ENCODE measurements around the gene PLXNA2.

PLXNA2 gene

DNA sequence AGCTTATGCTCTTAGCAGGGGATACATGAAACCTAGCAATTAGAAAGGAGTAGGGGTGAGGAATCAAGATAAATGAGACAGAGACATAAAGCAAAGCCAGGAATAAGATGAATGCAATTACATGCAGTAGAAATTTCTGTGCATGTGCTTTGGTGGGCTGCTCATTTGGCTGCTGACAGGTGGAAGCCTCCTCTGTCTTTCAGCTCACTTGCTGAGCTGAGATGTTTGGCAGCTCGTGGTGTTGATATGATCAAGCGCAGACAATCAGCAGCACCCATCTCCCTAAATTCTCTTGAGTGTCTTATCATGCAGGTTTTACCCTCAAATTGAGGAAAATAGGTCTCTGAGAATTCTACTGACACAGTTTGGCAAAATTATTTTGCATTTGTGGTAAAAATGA lies 224.9 kb downstream of the PLXNA2 start:
- Histone ChIP-seq H3K27ac (ENCODE audit: low read length) (no peak overlapping the region), H3K9me3 (ENCODE audit: insufficient read depth, low read depth, low read length) (no peaks in the 10 kb centered on the region), H3K27me3 (ENCODE audit: insufficient read depth, low read length) (no peaks in the 10 kb centered on the region), H3K4me1 (ENCODE audit: insufficient read depth, low read length) (no peaks in the 10 kb centered on the region), H3K4me3 (ENCODE audit: low read length) (no peak overlapping the region), H3K9ac (ENCODE audit: low read depth, low read length) (no peak overlapping the region), H3K36me3 (ENCODE audit: insufficient read depth, low read depth, low read length) (no peaks in the 10 kb centered on the region)

DNA sequence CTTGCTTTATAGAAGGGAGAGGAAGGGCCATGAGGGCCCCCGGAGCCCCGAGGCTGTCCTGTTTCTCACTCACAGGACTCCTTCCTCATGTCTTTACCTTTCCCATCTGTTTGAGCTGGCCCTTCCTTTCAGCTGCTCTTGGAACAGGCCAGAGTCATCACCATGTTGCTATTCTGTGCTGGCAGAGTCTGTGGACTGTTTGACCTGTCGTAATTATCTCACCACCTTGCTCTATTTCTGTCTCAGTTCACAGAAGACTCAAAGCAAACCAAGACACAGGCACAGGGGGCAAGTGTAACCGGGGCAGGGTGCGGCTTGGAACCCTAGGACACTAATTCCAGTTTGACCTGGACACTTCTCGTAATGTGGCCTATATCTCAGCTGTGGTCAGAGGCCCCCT lies 228.9 kb downstream of the PLXNA2 start:
- H3K4me1 ChIP-seq (ENCODE audit: insufficient read depth, low read length) = no peaks in the 10 kb centered on the region
- no peak overlapping the region for H3K27ac ChIP-seq (ENCODE audit: low read length)
- no peaks in the 10 kb centered on the region for H3K27me3 ChIP-seq (ENCODE audit: insufficient read depth, low read length)
- no peaks in the 10 kb centered on the region for H3K36me3 ChIP-seq (ENCODE audit: insufficient read depth, low read depth, low read length)
- H3K9ac ChIP-seq (ENCODE audit: low read depth, low read length) = no peak overlapping the region
- H3K4me3 ChIP-seq (ENCODE audit: low read length) = no peak overlapping the region
- H3K9me3 ChIP-seq (ENCODE audit: insufficient read depth, low read depth, low read length) = no peaks in the 10 kb centered on the region

DNA sequence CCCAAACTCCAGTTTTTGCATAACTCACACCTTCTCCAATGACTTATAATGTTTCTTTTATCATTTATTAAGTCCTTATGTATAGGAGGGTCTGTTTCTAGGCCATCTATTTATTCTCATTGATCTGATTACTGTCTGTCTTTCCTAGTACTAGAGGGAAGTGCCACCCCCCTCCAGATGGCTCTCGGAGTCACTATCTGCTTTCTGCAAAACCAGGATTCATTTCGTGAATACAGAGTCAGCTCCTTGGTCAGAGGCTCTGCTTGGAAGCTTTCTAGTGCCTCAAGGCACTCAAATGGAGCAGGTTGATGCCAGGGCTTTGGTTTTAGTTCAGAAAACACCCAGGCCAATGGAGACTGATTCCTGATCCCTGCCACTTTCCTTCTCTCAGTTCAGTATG lies 231.0 kb downstream of the PLXNA2 start:
- H3K9me3 ChIP-seq (ENCODE audit: insufficient read depth, low read depth, low read length) = no peaks in the 10 kb centered on the region
- no peak overlapping the region for H3K27ac ChIP-seq (ENCODE audit: low read length)

GRCh38 chr1:208012721-208013120 lies 231.5 kb downstream of the PLXNA2 start:
- no peaks in the 10 kb centered on the region for H3K36me3 ChIP-seq (ENCODE audit: insufficient read depth, low read depth, low read length)
- H3K27me3 ChIP-seq (ENCODE audit: insufficient read depth, low read length) = no peaks in the 10 kb centered on the region
- H3K9me3 ChIP-seq (ENCODE audit: insufficient read depth, low read depth, low read length) = no peaks in the 10 kb centered on the region
- no peak overlapping the region for H3K27ac ChIP-seq (ENCODE audit: low read length)
- H3K9ac ChIP-seq (ENCODE audit: low read depth, low read length) = no peak overlapping the region
- H3K4me3 ChIP-seq (ENCODE audit: low read length) = no peak overlapping the region
- no peaks in the 10 kb centered on the region for H3K4me1 ChIP-seq (ENCODE audit: insufficient read depth, low read length)

More for the DNA sequence above, 231.0 kb downstream of the PLXNA2 start:
- H3K4me1 ChIP-seq (ENCODE audit: insufficient read depth, low read length) = no peaks in the 10 kb centered on the region
- H3K36me3 ChIP-seq (ENCODE audit: insufficient read depth, low read depth, low read length) = no peaks in the 10 kb centered on the region
- no peaks in the 10 kb centered on the region for H3K27me3 ChIP-seq (ENCODE audit: insufficient read depth, low read length)
- no peak overlapping the region for H3K4me3 ChIP-seq (ENCODE audit: low read length)
- H3K9ac ChIP-seq (ENCODE audit: low read depth, low read length) = no peak overlapping the region

DNA sequence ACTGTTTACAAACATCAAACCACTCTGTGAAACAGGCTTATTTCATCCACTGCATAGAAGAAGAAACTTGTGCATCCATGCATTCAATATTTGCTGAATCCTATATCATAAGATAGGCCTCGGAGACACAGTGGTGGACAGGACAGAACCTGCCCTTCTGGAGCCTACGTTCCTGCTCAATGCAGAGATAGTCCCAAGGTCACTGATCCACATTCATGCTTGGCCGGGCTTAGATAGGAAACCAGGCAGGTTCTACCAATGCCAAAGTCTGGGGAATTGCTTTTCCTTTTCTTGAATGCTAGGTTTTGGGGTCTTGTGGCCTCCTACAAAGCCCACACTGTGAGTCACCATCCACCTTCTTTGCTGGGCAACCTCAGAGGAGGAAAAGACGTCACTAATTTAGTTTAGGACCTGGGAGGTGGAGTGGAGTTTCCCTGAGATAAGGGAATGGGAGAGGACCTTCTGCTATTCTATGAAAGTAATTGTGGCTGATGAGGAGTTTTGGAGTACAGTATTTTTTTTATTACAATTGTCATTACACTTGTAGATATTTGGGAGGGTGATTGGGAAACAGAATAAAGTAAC lies 233.6 kb downstream of the PLXNA2 start:
- H3K27ac ChIP-seq (ENCODE audit: low read length) = no peak overlapping the region
- no peak overlapping the region for H3K4me3 ChIP-seq (ENCODE audit: low read length)
- no peaks in the 10 kb centered on the region for H3K9me3 ChIP-seq (ENCODE audit: insufficient read depth, low read depth, low read length)
- no peaks in the 10 kb centered on the region for H3K36me3 ChIP-seq (ENCODE audit: insufficient read depth, low read depth, low read length)
- H3K9ac ChIP-seq (ENCODE audit: low read depth, low read length) = no peak overlapping the region
- no peaks in the 10 kb centered on the region for H3K27me3 ChIP-seq (ENCODE audit: insufficient read depth, low read length)
- H3K4me1 ChIP-seq (ENCODE audit: insufficient read depth, low read length) = no peaks in the 10 kb centered on the region

DNA sequence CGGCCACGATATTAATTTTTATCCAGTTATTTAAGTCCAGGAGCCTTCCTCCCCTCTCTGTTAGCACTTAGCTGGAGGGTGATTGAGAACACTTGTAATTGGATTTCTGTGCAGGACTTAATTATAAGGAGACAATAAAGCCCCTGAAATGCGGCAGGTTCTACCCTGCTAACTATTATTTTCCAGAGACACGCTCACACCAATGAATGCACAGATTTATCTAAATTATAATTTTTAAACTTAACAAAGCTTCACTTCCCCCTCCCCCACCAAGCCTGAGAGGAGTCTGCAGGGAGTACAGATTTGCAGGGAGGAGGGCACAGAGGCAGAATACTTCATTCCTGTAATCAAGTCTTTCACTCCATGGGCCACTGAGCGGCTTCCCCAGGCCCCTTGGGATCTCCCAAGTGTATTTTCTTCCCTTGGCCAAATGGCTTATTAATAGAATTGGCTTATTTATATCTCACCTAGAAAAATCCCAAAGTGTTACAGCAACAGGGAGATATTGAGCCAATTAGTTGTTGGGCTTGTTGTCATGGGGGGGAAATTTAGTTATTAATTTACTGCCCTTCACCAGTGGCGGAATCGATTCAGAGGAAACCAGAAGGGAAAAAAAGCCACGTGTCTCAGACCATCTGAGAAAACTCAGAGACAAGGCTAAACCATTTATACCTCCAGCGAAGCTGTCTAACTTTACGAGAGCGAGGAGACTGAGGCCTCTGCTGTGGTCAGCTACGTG lies 234.3 kb downstream of the PLXNA2 start:
- Histone ChIP-seq H3K4me1 (ENCODE audit: insufficient read depth, low read length) (no peaks in the 10 kb centered on the region), H3K4me3 (ENCODE audit: low read length) (no peak overlapping the region), H3K9ac (ENCODE audit: low read depth, low read length) (no peak overlapping the region), H3K36me3 (ENCODE audit: insufficient read depth, low read depth, low read length) (no peaks in the 10 kb centered on the region), H3K27me3 (ENCODE audit: insufficient read depth, low read length) (no peaks in the 10 kb centered on the region), H3K9me3 (ENCODE audit: insufficient read depth, low read depth, low read length) (no peaks in the 10 kb centered on the region), H3K27ac (ENCODE audit: low read length) (no peak overlapping the region)

DNA sequence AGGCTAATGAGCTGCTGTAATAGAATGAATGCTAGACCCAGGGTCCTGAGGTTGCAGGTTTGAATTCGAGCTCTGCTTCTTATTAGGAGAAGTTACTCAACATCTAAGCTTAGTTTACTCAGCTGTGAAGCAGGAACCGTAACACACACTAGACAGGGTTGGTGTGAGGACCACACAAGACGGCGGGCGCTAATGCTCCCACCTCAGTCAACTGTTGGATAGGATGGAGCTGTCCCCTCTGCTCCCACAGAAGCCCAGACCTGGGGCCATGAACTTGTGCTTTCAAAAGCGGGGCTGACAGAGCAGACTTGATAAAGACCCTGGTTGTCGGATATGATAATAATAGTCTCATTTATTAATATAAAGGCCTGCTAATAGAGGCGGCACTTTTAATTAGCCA lies 234.9 kb downstream of the PLXNA2 start:
- no peaks in the 10 kb centered on the region for H3K36me3 ChIP-seq (ENCODE audit: insufficient read depth, low read depth, low read length)
- H3K4me3 ChIP-seq (ENCODE audit: low read length) = no peak overlapping the region
- H3K27me3 ChIP-seq (ENCODE audit: insufficient read depth, low read length) = no peaks in the 10 kb centered on the region
- H3K4me1 ChIP-seq (ENCODE audit: insufficient read depth, low read length) = no peaks in the 10 kb centered on the region
- H3K9ac ChIP-seq (ENCODE audit: low read depth, low read length) = no peak overlapping the region
- no peak overlapping the region for H3K27ac ChIP-seq (ENCODE audit: low read length)
- H3K9me3 ChIP-seq (ENCODE audit: insufficient read depth, low read depth, low read length) = no peaks in the 10 kb centered on the region

DNA sequence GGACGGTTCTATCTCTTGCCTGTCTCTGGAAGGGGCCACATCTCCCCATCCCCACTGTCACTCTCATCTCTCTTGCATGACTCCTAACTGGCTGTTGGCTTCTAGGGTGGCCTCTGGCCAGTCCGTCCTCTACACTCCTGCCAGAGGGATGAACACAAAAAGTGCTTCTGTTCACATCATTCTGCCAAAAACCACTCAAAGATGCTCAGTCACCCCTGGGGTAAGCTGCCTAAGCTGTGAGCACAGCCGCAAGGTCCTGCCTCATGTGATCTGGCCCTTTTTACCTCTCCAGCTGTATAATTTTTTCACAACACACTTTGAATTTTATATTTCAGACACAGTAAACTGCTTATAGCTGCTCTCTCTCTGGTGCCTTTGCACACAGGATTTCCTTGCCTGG lies 235.7 kb downstream of the PLXNA2 start:
- no peaks in the 10 kb centered on the region for H3K36me3 ChIP-seq (ENCODE audit: insufficient read depth, low read depth, low read length)

DNA sequence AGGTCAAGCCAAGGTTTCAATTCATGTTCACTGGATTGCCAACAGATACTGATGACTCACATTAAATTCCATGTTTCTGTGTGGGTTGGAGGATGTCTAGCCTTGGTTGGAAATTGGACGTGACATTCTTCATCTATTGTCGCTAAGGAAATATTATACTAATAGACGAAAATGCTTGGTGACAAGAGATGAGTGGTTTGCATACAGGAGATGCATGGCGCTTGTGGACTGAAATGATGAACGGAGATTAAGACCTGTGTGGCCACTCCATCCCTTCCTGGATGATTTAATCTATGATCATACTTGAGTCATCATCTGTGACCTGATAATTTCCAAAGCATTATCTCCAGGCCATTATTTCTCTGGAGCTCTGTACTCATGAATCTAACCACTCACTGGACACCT lies 236.2 kb downstream of the PLXNA2 start:
- Histone ChIP-seq H3K4me3 (ENCODE audit: low read length) (no peak overlapping the region), H3K4me1 (ENCODE audit: insufficient read depth, low read length) (no peaks in the 10 kb centered on the region), H3K36me3 (ENCODE audit: insufficient read depth, low read depth, low read length) (no peaks in the 10 kb centered on the region), H3K9me3 (ENCODE audit: insufficient read depth, low read depth, low read length) (no peaks in the 10 kb centered on the region), H3K9ac (ENCODE audit: low read depth, low read length) (no peak overlapping the region), H3K27me3 (ENCODE audit: insufficient read depth, low read length) (no peaks in the 10 kb centered on the region), H3K27ac (ENCODE audit: low read length) (no peak overlapping the region)

More for the DNA sequence above, 235.7 kb downstream of the PLXNA2 start:
- no peak overlapping the region for H3K9ac ChIP-seq (ENCODE audit: low read depth, low read length)
- no peak overlapping the region for H3K27ac ChIP-seq (ENCODE audit: low read length)
- no peaks in the 10 kb centered on the region for H3K4me1 ChIP-seq (ENCODE audit: insufficient read depth, low read length)
- H3K27me3 ChIP-seq (ENCODE audit: insufficient read depth, low read length) = no peaks in the 10 kb centered on the region
- no peaks in the 10 kb centered on the region for H3K9me3 ChIP-seq (ENCODE audit: insufficient read depth, low read depth, low read length)
- no peak overlapping the region for H3K4me3 ChIP-seq (ENCODE audit: low read length)

DNA sequence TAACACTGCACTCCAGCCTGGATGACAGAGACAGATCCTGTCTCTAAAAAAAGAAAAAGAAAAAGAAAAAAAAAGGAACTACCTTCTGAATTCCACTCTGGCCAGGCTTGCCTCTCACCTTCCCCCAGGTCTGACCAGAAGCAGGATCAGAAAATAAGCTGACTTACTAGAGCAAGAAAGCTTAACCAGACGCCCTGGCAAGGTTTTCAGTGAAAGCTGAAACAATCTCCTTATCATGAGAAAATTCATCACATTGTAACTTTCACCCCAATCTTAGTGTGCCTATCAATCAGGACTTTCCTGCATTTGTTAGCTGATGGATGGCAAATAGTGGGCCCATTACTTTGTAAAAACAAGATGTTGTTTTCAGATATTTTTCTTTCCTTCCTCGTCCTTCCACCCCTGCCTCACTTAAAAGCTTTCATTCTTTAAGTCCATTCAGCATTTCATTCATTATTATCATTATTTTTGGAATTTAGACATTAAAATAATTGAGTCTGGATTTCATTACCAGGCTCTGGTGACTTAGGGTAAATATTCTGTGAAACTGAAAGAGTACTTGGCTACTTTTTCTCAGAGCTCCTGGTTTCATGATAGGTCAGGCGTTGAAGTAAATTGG lies 236.8 kb downstream of the PLXNA2 start:
- no peak overlapping the region for H3K27ac ChIP-seq (ENCODE audit: low read length)
- no peaks in the 10 kb centered on the region for H3K4me1 ChIP-seq (ENCODE audit: insufficient read depth, low read length)
- H3K4me3 ChIP-seq (ENCODE audit: low read length) = no peak overlapping the region
- H3K9me3 ChIP-seq (ENCODE audit: insufficient read depth, low read depth, low read length) = no peaks in the 10 kb centered on the region
- H3K27me3 ChIP-seq (ENCODE audit: insufficient read depth, low read length) = no peaks in the 10 kb centered on the region
- H3K36me3 ChIP-seq (ENCODE audit: insufficient read depth, low read depth, low read length) = no peaks in the 10 kb centered on the region
- no peak overlapping the region for H3K9ac ChIP-seq (ENCODE audit: low read depth, low read length)

GRCh38 chr1:208006258-208006920 lies 237.8 kb downstream of the PLXNA2 start:
- H3K4me3 ChIP-seq (ENCODE audit: low read length) = no peak overlapping the region
- H3K9me3 ChIP-seq (ENCODE audit: insufficient read depth, low read depth, low read length) = no peaks in the 10 kb centered on the region
- H3K27me3 ChIP-seq (ENCODE audit: insufficient read depth, low read length) = no peaks in the 10 kb centered on the region
- H3K27ac ChIP-seq (ENCODE audit: low read length) = no peak overlapping the region
- no peaks in the 10 kb centered on the region for H3K36me3 ChIP-seq (ENCODE audit: insufficient read depth, low read depth, low read length)
- no peaks in the 10 kb centered on the region for H3K4me1 ChIP-seq (ENCODE audit: insufficient read depth, low read length)
- H3K9ac ChIP-seq (ENCODE audit: low read depth, low read length) = no peak overlapping the region

- H3K4me3 ChIP-seq (ENCODE audit: low read length) = no peak overlapping the region
- no peak overlapping the region for H3K9ac ChIP-seq (ENCODE audit: low read depth, low read length)
- H3K36me3 ChIP-seq (ENCODE audit: insufficient read depth, low read depth, low read length) = no peaks in the 10 kb centered on the region
- H3K27ac ChIP-seq (ENCODE audit: low read length) = no peak overlapping the region
- H3K4me1 ChIP-seq (ENCODE audit: insufficient read depth, low read length) = no peaks in the 10 kb centered on the region
- H3K9me3 ChIP-seq (ENCODE audit: insufficient read depth, low read depth, low read length) = no peaks in the 10 kb centered on the region
- no peaks in the 10 kb centered on the region for H3K27me3 ChIP-seq (ENCODE audit: insufficient read depth, low read length)
These were observed 239.3 kb downstream of the PLXNA2 start for GRCh38 chr1:208004851-208005250.

Measured in iPS-20b (cell line).